Mononuclear cell (primary cell): Measurements from ENCODE around the gene CCDC120. TPM values are rescaled to one million over a fixed set of nuclear protein-coding genes. Genes with fewer than 3 reads are reported as not detected.

ENCODE experiments used
- H3K27me3 ChIP-seq: 2 replicates; pipeline ENCODE4 v1.6.0; 2011; ENCODE audit warnings: low read length, control low read depth; ENCODE audit not compliant: insufficient read depth
- H3K4me1 ChIP-seq: 2 replicates; pipeline ENCODE4 v1.5.1; 2011; ENCODE audit warnings: mild to moderate bottlenecking, low read length, control low read depth; ENCODE audit not compliant: insufficient read depth
- H3K4me3 ChIP-seq: 2 replicates; pipeline ENCODE4 v1.5.1; 2011; ENCODE audit warnings: mild to moderate bottlenecking, low read length, moderate library complexity
- H3K9me3 ChIP-seq: 2 replicates; pipeline ENCODE4 v1.5.1; 2011; ENCODE audit warnings: low read depth, mild to moderate bottlenecking, control low read depth, low read length
- total RNA-seq: library from RNA; depleted of rRNA; stranded (reverse); fragments of >200 nt; gene quantifications from one replicate; pipeline ENCODE4 v1.2.3, GENCODE V29; 2012

The CCDC120 gene
- total RNA-seq, 1 donor, result 2.9 TPM

- Histone ChIP-seq H3K27me3 (no peaks in the 10 kb centered on the region), H3K4me1 (no peaks in the 10 kb centered on the region), H3K9me3 (no peaks in the 10 kb centered on the region), H3K4me3 (no peak overlapping the region)
These were observed 49.8 kb downstream of the CCDC120 start for GRCh38 chrX:49108641-49109040.

DNA sequence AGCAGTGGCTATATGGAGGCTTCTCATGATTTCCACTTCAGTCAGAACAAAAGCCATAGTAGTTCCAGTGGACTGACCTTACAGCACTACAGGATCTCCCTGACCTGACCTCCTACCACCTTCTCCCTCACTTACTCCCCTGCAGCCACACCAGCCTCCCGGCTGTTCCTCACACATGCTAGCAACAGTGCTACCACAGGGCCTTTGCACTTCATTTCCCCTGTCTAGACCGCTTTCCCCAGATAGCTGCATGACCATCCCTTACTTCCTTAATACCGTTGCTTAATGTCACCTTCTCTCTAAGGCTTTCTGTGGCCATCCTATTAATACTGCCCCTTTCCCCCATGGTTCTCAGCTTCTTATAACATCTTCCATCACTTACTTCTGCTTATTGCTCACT is 51.6 kb downstream of the CCDC120 start:
- Histone ChIP-seq H3K4me1 (no peaks in the 10 kb centered on the region), H3K27me3 (no peaks in the 10 kb centered on the region), H3K4me3 (no peak overlapping the region), H3K9me3 (no peaks in the 10 kb centered on the region)

DNA sequence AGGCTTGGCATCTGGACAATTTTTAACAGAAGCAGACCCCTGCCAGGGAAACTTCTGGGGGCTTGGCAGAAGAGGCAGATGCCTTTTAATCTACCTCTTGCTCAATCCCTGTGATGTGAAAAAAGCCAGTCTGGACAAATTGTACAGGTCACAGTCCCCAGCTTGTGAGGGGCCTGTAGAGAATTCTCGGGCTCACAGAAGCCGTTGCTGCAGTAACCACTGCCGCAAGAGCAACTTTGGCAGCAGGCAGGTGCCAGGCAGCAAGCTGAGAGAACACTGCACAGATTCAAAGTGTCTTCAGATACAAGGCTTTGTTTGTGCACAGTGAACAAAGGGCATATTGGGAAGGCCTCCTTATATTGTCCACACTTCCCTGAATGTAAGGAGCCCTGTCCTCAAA is 53.0 kb downstream of the CCDC120 start:
- Histone ChIP-seq H3K4me3 (no peak overlapping the region), H3K27me3 (no peaks in the 10 kb centered on the region)

DNA sequence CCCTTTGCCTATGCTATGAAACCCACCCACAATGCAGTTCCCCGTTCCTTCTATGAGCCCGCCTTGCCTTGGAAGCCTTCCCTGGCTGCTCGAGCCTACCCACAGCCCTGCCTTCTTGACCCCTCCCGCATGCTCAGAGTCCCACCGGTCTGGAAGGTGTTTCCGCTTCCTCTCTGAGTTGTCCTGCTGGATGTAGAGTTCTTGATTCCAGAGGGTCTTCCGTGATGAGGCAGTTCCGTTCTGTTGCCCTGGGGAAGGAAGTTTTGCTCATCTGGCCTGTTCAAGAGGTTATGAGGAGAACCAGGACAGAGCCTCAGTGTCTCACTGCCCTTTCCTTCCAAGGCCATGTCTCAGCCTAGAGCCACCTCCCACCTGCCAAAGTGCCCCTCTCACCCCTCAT is 57.3 kb downstream of the CCDC120 start:
- Histone ChIP-seq H3K4me1 (peaks cover 11% of the 10 kb centered on the region), H3K9me3 (no peaks in the 10 kb centered on the region), H3K4me3 (no peak overlapping the region), H3K27me3 (no peaks in the 10 kb centered on the region)

More for the DNA sequence above, 53.0 kb downstream of the CCDC120 start:
- H3K4me1 ChIP-seq, result peaks cover 2% of the 10 kb centered on the region
- no peaks in the 10 kb centered on the region for H3K9me3 ChIP-seq

DNA sequence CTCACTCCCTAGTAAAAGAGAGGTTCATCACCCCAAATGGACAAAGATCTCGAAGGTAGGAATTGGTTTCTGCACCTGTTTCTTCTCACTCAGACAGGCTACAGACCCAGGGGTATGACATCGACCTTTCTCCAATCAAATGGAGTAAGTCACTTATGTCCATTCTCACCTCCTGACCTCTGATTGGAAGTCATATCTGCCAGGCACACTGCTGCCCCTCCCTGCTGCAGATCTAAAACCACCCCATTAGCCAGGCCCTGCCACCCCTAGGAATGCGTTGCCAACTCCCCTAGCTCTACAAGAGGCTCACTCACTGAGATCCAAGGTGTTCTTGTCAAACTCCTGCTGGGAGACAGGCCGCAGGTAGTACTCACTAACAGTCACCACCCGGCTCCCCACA is 57.9 kb downstream of the CCDC120 start:
- Histone ChIP-seq H3K4me3 (no peak overlapping the region), H3K9me3 (no peaks in the 10 kb centered on the region), H3K27me3 (no peaks in the 10 kb centered on the region), H3K4me1 (peaks cover 11% of the 10 kb centered on the region)

DNA sequence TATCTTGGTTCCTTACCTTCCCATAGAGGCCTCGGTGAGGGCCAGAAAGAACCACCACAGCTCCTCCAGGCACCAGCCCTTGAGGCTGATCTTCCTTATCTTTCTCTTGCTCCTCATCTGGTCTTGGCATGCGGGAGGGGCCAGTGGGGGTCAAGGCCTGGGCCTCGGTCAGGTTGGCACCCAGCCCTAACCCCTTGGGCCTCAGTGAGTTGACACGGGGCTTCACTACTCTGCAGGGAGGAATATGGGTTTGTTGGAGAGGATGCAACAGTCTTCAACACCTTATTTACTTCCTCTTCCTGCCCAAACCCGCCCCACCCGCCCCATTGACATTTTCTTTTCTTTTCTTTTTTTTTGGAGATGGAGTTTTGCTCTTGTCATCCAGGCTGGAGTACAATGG is 58.8 kb downstream of the CCDC120 start:
- peaks cover 14% of the 10 kb centered on the region for H3K4me1 ChIP-seq
- no peaks in the 10 kb centered on the region for H3K9me3 ChIP-seq
- no peaks in the 10 kb centered on the region for H3K27me3 ChIP-seq
- H3K4me3 ChIP-seq, result no peak overlapping the region

Other genes starting within 250 kb of the CCDC120 start
- not detected for gene ERAS, start 232.5 kb upstream of the CCDC120 start, total RNA-seq
- 3.3 TPM for gene PCSK1N, start 223.4 kb upstream of the CCDC120 start, total RNA-seq
- 18.3 TPM for gene TIMM17B, start 161.2 kb upstream of the CCDC120 start, total RNA-seq
- gene PQBP1, start 161.1 kb upstream of the CCDC120 start, total RNA-seq, result 37.6 TPM
- 8.5 TPM for gene SLC35A2, start 147.4 kb upstream of the CCDC120 start, total RNA-seq
- gene PIM2, start 140.0 kb upstream of the CCDC120 start, total RNA-seq, result 239 TPM
- 56.1 TPM for gene OTUD5, start 101.4 kb upstream of the CCDC120 start, total RNA-seq
- gene KCND1, start 87.2 kb upstream of the CCDC120 start, total RNA-seq, result 1.2 TPM
- gene GRIPAP1, start 56.7 kb upstream of the CCDC120 start, total RNA-seq, result 24.9 TPM
- 29.3 TPM for gene TFE3, start 15.6 kb upstream of the CCDC120 start, total RNA-seq
- 5.5 TPM for gene PRAF2, start 15.0 kb downstream of the CCDC120 start, total RNA-seq
- 48.7 TPM for gene WDR45, start 20.9 kb downstream of the CCDC120 start, total RNA-seq
- gene GPKOW, start 64.7 kb downstream of the CCDC120 start, total RNA-seq, result 8.9 TPM
- 0.42 TPM for gene MAGIX, start 103.8 kb downstream of the CCDC120 start, total RNA-seq
- 53.9 TPM for gene PLP2, start 112.9 kb downstream of the CCDC120 start, total RNA-seq
- 3.3 TPM for gene PRICKLE3, start 127.4 kb downstream of the CCDC120 start, total RNA-seq
- gene SYP, start 141.2 kb downstream of the CCDC120 start, total RNA-seq, result 0.42 TPM
- gene CACNA1F, start 174.3 kb downstream of the CCDC120 start, total RNA-seq, result 0.31 TPM
- gene CCDC22, start 176.5 kb downstream of the CCDC120 start, total RNA-seq, result 10.1 TPM
- 0.94 TPM for gene FOXP3, start 205.7 kb downstream of the CCDC120 start, total RNA-seq
- 3.6 TPM for gene PPP1R3F, start 210.8 kb downstream of the CCDC120 start, total RNA-seq
- not detected for gene GAGE10, start 244.6 kb downstream of the CCDC120 start, total RNA-seq